Suprapubic skin (tissue), 3 donors: ENCODE data around the gene RALGAPA2.

Source experiments
- POLR2A ChIP-seq, 2 donors: fragments of 450-650 bp; IDR thresholded peaks; one replicate each; pipeline ENCODE4 v1.6.1; 2017; ENCODE audit warnings: antibody characterized with exemption in 2 of 2, mild to moderate bottlenecking in 2 of 2, moderate library complexity in 2 of 2
- TF ChIP-seq, protein P1 (sequence below), 2 donors: fragments of 200-600 bp in 1 of 2; fragments of 450-650 bp in 1 of 2; sonication (generic) in 1 of 2; IDR thresholded peaks; one replicate each; pipeline ENCODE4 v1.5.1; 2016 to 2019; ENCODE audit warnings: antibody characterized with exemption in 2 of 2, mild to moderate bottlenecking in 1 of 2, moderate library complexity in 1 of 2

DNA sequence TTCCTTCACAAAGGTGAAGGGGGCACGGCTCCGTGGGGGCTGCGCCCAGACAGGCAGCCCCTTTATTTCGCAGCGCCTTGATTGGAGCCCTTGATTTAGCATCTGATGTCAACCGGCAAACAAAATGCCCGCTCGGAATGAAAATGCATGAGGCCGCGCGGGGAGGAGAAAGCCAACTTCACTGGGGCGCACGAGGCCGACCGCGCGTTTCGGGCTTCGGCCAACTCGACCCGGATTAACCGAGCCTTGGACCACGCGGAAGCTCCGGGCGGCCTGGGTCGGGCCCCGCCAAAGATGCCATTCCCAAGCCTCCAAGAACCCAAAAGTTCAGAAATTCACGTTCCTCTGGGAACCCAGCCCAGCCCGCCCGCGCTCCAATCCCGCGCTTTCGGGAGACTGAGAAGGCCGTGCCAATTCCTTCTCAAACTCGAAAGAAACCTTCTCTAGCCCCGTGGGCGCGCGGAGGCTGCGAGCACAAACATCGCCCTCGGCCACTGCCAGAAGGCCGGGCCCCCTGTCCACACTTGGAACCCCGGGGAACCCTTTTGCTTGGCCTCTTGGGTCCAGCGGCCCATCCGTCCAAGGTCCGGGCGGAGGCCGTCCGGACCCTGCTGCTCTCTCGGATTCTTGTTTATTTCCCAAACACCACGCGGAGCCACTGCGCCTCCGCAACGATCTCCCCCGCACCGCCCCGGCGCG lies 345.4 kb downstream of the RALGAPA2 start:
- TF ChIP-seq, protein P1, sequence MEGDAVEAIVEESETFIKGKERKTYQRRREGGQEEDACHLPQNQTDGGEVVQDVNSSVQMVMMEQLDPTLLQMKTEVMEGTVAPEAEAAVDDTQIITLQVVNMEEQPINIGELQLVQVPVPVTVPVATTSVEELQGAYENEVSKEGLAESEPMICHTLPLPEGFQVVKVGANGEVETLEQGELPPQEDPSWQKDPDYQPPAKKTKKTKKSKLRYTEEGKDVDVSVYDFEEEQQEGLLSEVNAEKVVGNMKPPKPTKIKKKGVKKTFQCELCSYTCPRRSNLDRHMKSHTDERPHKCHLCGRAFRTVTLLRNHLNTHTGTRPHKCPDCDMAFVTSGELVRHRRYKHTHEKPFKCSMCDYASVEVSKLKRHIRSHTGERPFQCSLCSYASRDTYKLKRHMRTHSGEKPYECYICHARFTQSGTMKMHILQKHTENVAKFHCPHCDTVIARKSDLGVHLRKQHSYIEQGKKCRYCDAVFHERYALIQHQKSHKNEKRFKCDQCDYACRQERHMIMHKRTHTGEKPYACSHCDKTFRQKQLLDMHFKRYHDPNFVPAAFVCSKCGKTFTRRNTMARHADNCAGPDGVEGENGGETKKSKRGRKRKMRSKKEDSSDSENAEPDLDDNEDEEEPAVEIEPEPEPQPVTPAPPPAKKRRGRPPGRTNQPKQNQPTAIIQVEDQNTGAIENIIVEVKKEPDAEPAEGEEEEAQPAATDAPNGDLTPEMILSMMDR (IDR thresholded peaks at IDR 0.05), result no peak
- no peak for TF ChIP-seq POLR2A (IDR thresholded peaks at IDR 0.05)
